NB4 (cell line): ENCODE data around the gene ATP5MC2.

ENCODE experiments used
- CTCF ChIP-seq: IDR thresholded peaks from one replicate; pipeline ENCODE4 v1.5.1; 2012; ENCODE audit warnings: low read depth, low read length
- MAX ChIP-seq: IDR thresholded peaks from 2 replicates; pipeline ENCODE4 v1.6.1; 2011; ENCODE audit warnings: low read depth, low read length
- MYC ChIP-seq: IDR thresholded peaks from 2 replicates; pipeline ENCODE4 v1.6.1; 2011; ENCODE audit warnings: low read depth, low read length
- POLR2A ChIP-seq: IDR thresholded peaks from 2 replicates; pipeline ENCODE4 v1.6.1; 2011; ENCODE audit warnings: mild to moderate bottlenecking; ENCODE audit not compliant: insufficient read length; ENCODE audit errors: extremely low read depth

- no peak for TF ChIP-seq POLR2A
- TF ChIP-seq CTCF, result no peak
- TF ChIP-seq MAX, result no peak
- TF ChIP-seq MYC, result no peak
These were observed 57.6 kb downstream of the ATP5MC2 start for GRCh38 chr12:53618275-53618674.
